NT2/D1 (cell line): Measurements from ENCODE around the gene MASP2.

Experiments used
- SUZ12 ChIP-seq: IDR thresholded peaks from 2 replicates; pipeline ENCODE4 v1.6.1; 2011; ENCODE audit not compliant: insufficient read length, insufficient read depth; ENCODE audit errors: extremely low read depth
- YY1 ChIP-seq: IDR thresholded peaks from 2 replicates; pipeline ENCODE4 v1.6.1; 2011; ENCODE audit not compliant: insufficient read length, insufficient read depth
- ZNF274 ChIP-seq: IDR thresholded peaks from 2 replicates; pipeline ENCODE4 v1.6.1; 2011; ENCODE audit warnings: mild to moderate bottlenecking, low read depth, low read length

DNA sequence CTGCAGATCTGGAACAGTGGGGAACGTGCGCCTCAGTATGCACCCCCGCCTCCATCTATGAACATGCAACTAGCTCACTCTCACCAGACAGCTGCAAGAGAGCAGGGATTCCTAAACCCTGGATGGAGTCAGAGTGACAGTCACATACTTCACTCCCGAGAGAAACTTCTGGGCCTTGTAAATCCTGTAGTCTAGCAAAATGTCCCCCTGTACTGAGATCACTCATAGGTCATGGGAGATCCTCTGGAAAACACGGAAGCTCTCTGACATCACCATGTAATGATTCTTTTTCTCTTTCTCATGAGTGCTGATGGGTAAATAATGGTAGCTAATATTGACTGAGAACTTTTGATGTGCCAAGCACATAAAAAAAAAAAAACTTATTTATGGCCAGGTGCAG, 57.9 kb downstream of the MASP2 start:
- no peak for TF ChIP-seq SUZ12
- TF ChIP-seq YY1 = no peak
- TF ChIP-seq ZNF274 = no peak
